NCI-H526 (cell line): ENCODE results near the gene MEAK7.
"Not testable (repeated sequence)": the region's sequence is repeated elsewhere in the genome, so short reads cannot be mapped to it uniquely, and the experiment has no call there.

ENCODE experiments used
- DNase-seq, 2 experiments: peaks; one replicate each; lab custom pipeline; 2025; lab: John Stamatoyannopoulos, UW

MEAK7 gene

DNA sequence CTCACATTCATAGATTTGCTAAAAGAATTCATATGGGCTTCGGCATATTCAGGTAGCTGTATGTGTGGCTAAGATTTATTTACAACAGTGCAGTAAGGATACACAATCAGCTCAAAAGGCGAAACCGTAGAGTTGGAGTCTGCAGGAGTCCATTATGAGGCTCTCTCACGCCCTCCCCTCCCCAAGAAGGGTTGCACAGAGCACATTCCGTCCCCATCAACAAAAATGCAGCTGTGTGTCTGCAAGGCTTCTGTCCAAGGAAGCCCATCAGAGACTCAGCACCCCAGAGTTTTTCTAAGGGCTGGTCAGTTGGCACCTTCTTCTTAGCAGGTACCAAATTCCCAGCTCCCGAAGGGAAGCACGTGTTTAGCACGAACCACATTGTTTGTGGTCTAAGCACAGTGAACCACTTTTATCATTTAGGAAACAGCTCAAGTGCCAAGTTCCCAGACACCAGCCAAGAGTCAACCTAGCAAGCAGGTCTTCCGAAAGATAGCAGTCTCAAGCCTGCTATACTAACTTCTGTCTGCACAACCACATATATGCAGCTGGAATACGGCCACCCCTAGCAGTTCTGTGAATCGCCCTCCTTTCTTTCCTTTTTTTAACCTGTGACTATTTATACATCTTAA, 28.5 kb upstream of the MEAK7 start:
- no peak for DNase-seq

DNA sequence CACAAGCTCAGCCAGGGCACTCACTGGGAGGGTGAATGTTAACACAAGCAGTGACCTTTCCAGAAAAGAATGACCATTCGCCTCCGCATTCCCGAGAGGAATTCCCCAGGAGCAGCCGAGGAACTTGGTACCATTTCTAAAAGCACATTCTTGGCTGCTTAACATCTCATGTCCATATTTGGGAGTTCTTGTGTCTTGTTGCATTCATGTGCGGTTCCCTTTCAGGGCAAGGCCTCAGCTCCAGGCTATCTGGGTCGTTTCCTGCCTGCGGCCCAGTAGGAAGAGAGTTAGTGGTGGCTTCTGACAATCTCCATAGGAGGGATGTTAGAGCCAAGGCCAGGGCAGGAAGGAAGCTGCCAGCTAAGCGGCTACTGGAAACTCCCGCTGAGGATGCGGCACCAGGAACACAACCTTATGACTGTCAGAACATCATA, 27.8 kb upstream of the MEAK7 start:
- no peak for DNase-seq

DNA sequence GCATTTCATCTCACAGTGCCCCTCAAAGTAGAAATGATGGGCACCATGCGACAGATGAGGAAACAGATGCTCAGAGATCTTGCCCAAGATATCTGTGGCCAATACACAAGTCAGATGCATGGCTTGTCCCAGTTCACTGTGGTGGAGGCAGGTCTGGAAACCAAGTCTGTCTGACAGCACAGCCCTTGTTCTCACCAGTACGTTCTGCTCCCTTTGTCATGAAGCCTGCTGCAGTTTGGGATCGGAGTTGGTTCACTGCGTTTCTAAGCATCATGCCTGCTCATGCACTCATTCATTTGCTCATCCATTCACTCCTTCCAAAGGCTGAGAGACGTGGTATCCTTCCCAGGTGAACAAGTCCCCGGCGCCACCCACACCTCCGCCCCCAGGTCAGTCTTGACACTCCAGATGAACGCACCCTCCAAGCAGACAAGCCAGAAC, 27.2 kb upstream of the MEAK7 start:
- DNase-seq: no peak

DNA sequence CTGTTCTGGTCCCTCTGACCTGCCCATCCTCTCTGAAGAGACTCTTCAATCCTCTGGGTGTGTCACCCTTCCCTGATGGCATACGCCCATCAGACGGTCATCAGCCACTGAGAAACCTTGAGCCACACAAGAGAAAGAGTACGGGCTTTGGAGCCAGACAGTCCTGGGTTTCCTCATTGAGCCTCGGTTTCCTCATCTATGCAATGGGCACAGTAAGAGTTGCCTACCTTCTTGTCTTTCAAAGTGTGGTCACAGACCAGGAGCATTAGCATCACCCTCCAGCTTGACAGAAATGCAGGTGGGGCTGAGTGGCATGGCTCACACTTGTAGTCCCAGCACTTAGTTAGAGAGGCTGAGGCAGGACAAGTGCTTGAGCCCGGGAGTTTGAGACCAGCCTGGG, 26.1 kb upstream of the MEAK7 start:
- no peak for DNase-seq

DNA sequence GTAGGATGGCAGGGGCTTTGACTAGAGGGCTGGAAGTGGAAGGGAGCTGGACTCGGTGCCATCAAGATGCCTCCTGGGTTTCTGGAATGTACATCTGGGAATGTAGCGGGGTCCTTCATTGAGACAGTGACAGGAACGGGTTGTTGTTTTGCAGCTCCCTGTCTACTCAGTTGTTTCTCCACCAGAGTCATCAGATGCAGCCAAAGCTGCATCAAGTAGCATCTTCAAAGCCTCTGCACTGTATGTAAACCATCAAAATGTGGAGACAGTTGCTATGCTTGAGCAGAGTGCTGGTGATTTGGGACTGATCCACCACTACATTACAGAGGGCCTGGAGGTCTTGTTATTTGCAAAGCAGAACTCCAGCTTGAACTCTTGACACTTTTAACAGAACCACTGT, 25.1 kb upstream of the MEAK7 start:
- no peak for DNase-seq

DNA sequence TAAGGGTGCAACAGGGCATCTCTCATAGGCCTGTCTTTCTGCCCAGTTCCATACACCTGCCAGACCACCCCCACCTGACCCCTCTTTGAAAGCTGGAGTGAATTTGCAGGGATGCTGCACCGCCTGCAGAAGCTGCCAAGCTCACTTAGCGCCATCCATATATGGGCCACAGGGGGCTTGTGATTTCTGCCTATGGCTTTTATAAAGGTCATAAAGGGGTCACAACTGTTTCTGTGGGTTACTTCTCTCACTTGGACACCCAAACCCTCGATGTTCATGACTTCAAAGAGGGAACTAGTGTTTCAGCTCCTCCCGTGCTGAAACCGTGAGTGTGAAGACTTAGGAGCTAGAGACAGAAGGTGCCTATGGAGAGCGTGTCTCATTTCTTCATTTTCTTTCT, 23.9 kb upstream of the MEAK7 start:
- no peak for DNase-seq

DNA sequence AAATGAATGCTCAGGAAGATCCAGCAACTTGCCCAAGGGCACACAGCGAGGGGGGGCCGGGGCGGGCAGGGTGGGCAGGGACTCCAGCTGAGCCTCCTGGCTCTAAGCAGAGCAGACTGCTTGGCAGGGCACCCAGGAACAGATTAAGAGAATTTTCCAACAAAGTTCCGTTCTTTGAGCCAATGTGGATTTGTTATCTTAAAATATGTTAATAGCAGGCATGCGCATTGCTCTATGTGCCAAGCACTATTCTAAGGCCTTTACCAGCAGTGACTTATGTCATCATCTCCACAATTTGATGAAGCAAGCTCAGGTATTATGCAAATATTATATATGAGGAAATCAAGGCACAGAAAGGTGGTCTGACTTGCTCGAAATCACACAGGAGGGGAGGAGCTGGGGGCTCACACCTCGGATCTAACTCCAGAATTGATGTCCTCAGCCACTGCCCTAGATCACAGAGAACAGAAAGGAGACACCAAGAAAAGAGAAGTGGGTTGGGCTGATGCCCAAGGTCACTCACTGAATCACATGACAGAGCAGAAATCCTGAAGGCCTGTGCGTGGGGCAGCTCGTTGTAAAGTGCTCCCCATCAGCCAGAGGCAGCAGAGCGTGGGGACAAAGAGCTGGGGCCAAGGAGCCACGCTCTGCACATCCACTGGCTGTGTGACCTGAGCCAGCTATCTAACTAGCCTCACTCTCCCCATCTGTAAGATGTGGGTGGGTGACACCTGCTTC, 23.2 kb upstream of the MEAK7 start:
- no peak for DNase-seq

DNA sequence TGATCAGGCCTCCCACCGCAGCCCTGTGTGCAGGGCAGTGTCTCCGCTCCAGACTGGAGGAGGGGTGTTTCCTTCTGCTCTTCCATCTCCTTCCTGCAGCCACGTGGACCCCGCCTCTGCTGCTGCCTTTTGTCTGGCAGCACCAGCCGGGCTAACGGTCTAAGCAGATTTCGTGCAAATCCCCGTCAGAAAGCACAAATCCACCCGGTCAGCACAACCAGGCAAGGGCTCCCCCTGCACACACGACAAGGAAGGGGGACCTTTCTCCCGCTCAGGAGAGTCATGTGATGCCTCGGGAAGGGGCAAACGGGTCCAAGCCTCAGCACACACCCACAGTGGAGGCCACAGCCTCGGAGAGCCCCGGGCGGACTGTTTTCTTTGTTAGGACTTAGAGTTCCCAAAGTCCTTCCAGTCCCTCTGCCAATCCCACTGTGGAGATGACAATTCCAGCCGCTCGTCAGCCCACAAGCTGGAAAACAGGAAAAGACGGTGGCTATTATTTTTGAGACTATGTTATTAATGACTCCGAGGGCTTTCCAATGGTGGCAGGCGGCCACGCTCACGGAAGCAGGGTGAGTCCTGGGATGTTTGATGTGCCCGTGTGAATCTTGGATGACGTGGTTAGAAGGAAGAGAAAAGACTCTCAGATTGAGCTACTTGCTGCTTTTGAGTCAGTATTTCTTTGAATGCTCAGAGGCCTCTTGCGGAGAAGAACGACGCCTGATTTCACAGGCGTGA, 22.5 kb upstream of the MEAK7 start:
- no peak for DNase-seq

DNA sequence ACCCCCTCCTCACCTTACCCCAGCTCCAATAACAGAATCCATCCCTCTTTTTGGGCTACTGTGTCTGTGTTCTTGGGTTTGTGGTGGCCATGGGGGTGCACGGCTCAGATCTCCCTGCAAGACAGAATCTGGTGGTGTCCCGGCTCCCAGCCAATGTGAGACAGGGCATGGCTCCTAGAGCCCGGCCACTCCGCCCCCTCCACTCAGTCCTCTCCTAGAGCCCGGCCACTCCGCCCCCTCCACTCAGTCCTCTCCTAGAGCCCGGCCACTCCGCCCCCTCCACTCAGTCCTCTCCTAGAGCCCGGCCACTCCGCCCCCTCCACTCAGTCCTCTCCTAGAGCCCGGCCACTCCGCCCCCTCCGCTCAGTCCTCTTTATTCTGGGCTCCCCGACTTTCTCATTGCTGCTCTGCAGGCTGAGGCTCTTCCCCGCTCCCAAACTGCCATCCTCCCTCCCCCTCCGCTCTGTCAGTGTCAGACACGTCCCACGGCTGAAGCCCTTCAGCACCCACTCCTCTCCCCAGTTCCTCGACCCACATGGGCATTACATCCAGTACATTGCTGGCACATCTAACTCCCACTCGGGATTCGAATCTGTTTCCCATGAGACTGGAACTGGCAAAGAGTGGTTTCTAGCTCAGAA, 20.6 kb upstream of the MEAK7 start:
- not testable (repeated sequence) for DNase-seq

DNA sequence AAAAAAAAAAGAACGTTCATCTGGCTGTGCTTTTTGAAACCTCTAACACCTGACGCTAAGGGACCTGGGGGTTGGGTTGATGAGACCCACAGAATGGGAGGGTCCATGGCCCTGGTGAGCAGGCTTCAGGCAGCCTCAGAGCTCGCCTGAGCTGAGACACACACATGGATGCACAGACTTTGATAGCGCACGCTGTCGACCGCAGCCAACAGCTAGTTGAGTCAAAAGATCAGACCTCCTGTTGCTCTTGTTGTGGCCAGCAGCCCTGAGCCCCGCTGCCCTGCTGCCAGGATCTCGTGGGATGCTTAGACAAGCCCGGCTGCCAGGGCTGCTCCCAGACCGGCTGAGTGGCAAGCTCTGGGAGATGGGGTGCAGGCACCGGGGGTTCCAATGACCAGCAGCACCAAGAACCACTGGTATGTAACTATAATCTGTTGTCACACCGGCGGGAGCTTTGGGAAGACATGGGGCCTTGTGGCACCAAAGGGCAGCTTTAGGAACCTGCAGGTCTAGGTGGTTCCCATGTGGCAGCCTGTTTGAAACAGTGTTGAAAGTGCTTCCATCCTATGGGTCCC, 20.0 kb upstream of the MEAK7 start:
- DNase-seq: no peak

DNA sequence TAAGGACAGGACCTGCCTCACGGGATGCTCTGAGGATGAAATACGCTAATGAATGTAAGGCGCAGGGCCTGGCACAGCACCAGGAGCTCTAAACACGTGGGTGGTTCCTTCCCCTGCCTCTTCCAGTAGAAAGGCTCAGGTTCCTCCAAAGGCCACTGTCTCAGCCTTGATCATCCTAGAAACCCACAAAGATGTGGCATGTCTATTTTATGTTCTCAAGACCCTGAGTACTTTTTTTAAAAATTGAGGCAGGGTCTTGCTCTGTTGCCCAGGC, 17.0 kb upstream of the MEAK7 start:
- DNase-seq: no peak

DNA sequence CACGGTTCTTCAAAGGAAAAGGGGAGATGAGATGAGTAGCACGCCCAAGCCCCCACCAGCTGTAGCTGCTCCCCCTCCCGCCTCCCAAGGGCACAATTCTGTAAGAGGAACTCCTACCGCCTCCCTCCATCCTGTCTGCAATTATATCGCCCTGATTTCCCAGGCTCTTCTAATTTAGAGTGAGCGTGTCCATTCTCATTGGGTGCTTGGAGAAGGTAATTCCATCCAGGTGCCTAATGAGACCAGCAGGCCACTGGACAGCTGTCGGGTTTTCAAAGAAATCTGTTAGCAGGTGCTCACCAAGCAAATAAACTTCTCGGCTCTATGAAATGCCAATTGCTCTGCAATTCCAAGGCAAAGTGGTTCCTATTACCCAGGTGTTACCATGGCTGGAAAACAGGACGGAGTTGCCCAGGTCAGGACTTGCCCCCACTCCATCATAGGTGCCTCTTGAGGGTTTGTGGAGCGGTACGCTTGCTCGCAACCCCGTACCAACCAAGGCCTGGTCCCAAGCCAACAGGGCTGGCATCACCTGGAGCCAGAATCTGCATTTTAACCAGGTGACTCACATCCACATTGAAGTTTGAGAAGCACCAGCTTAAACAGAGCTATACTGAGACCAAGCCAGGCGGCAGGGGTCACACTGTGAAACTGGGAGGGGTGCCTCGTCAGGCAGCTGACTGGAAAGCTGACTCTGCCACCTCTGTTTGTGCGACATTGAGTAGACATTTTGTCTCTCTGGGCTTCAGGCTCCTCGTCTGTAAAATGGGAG, 16.5 kb upstream of the MEAK7 start:
- peak in 1 of 2 experiments; percentile 10 for DNase-seq

DNA sequence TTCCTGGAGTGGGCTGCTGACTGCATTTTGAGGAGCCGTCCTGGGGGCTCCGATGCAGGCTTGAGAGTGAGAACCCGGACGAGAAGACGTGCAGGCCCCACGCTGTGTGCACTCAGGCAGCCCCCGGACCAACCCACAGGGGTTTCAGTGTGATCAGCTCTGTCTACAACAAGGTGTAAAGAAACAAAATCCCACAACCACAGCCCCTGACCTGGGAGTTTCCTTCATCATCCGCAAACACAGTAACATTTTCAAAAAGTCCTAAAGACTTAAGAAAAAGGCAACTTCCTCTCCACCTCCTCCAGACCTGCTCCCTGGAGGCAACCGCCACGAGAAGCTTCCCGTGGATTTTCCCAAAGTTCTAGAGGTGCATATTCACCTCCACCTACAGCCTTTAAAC, 15.4 kb upstream of the MEAK7 start:
- no peak for DNase-seq

DNA sequence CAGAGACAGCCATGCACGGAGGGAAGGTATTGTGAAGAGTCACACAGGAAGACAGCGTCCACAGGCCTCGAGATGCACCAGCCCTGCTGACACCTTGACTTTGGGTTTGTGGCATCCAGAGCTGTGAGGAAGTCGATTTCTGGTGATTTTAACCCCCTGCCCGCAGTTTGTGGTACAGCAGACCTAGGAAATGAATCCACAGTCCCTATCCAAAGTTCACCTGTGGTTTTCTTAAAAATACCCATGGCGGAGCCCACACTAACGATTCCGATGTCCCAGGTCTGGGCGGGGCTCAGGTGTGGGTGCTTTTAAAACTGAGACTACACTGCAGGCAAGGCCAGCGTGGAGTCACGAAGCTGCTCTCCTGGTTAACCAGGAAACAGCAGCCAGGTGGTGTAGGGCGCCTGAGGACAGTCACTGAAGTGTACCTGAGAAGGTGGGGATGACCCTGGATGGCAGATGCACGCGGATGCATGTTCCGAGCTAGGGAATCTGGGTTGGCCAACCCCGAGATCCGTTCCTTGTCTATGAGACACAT, 14.4 kb upstream of the MEAK7 start:
- DNase-seq: no peak

DNA sequence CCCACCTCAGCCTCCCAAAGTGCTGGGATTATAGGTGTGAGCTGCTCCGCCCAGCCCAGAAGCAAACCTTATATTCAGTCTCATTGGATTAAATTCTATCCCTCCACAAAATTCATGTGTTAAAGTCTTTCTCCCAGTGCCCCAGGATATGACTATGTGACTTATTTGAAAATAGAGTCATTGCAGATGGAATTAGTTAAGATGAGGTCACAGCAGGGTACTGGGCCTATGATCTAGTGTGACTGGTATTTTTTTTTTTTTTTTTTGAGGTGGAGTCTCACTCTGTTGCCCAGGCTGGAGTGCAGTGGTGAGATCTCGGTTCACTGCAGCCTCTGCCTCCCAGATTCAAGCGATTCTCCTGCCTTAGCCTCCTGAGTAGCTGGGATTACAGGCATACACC, 13.8 kb upstream of the MEAK7 start:
- DNase-seq: not testable (repeated sequence)

DNA sequence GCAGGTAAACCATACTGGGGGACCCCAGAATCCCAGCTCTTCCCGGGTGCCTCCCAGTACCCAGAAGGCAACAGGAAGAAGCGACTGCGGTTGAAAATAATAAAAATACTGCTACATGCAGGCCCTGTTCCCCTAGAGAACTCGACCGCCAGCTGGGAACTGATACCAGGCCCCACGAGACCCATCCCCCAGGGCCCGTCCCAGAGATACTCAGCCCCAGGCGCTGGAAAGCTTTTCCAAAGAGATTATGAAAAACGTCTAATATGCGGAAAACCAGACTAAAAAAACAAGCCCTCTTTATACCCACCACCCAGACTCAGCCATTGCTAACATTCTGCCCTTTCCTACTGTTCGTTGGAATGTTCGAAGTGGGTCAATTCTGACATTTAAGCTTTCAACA, 12.9 kb upstream of the MEAK7 start:
- no peak for DNase-seq

DNA sequence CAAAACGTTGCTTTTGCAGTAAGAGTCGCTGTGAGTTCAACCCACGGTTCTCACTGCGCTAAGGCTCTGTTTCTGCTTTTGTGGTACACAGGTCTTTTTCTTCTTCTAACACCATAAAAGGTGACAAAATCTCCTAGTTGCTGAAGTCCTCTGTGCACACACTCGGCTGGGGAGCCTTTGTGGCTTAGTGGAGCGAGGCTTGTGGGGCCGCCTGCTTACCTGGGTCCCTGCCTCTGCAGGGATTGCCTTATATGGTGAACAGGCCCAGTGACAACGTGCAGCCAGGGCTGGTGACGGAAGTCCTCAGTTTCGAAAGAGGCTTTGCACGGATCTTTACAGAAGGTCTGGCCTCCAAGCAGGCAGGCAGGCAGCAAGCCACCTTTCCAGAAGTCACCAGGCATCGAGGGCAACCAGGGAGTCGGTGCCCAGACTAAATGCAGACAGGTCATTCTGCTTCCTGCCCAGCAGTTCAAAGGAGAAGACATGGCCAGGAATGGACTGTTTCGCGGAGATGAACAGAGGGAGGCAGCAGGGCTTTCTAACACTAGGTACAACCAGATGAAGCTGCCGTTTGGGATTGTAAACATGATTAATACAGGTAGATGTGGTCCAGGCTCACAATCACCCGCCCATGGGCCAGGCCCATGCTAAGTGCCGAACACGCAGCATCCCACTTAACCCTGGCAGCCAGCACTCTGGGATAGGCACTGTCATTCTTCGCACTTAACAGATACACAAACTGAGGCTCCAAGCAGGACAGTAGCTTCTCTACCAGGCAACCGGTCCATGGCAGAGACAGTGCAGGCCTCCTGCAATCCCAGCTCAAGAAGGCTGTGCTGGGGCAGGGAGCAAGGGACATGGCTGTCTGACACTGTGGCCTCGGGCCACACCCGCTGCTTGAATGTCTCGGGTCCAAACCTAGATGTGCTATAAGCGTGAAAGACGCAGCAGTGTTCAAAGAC, 10.7 kb upstream of the MEAK7 start:
- DNase-seq: no peak

DNA sequence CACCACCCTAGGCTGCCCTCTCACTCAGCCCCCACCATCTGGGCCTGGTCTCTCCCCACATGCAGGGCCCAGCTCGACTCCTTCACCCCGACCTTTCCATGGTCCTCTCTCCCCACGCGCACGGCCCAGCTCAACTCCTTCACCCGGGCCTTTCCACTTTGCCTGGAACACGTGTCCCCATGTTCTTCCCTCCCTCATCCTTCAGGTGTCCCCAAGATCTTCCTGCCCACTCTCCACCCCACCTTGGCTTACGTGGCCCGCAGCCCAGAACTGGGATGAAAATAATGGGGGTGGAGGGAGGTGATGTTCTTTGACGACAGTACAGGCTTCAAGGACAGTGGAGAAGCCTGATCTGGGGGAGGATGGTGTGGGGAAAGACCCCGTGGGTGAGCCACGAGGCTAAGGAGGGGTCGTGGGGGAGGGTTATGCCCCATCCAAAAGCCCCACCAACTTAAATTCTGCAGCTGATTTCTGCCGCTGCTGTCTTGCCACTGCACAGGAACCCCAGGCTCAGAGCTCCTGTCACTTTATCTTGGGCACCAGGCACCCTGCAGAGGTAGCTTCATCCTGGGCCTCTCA, 9.9 kb upstream of the MEAK7 start:
- DNase-seq: no peak

DNA sequence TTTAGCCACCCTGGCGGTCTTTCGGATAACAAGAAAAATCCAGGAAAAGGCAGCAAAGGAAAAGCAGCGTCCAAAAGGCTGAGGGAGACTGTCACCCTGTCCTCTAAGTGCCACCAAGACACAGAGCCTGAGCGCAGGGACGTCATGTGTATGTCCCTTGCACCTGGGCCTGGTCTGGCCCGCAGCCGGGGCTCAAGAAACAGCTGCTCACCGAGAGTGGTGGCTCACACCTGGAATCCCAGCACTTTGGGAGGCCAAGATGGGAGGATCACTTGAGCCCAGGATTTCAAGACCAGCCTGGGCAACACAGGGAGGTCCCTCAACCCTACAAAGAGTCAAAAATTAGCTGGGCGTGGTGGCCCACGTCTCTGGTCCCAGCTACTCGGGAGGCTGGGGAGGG, 9.2 kb upstream of the MEAK7 start:
- DNase-seq: no peak

DNA sequence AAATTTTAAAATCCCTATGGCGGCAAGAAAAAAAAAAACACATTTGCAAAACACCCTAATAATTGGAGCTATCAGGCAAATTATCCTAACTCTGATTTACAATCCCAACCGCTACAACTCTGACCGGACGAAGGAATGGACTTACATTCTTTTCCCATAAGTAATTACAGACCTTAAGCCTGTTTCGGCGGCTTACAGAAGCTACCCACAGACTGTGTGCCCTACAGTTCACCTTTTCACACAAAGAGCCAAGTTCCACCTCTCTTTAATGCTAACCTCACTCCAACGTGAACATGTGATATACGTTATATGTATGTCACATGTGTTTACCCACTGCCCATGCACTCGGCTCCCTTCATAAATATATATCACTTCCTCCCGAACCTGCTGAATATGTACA, 8.7 kb upstream of the MEAK7 start:
- DNase-seq: no peak
